ENCODE data around the gene BHMT2. TPM values are rescaled to one million over a fixed set of nuclear protein-coding genes. Genes with fewer than 3 reads are reported as not detected.

BHMT2 gene
- total and polyA plus RNA-seq, 11 donors: 1.5 to 11.3 (median 5.1) TPM

GRCh38 chr5:79048437-79048836, 21.1 kb upstream of the BHMT2 start:
- TF ChIP-seq POLR2A (IDR thresholded peaks at IDR 0.05) (no peak), CTCF (IDR thresholded peaks at IDR 0.05) (no peak)
- Histone ChIP-seq H3K36me3 (no peaks in the 10 kb centered on the region), H3K4me3 (no peak overlapping the region), H3K27me3 (no peaks in the 10 kb centered on the region), H3K27ac (no peak overlapping the region), H3K4me1 (no peaks in the 10 kb centered on the region), H3K9me3 (peaks cover 0 to 13% (median 7%) of the 10 kb centered on the region in 12 donors)
- intact Hi-C loops (cut with DNase I): no loop called here
- no peak for DNase-seq
- ATAC-seq: no peak

GRCh38 chr5:79050498-79050897, 19.1 kb upstream of the BHMT2 start:
- Histone ChIP-seq H3K9me3 (peaks cover 0 to 13% (median 7%) of the 10 kb centered on the region in 12 donors), H3K4me1 (no peaks in the 10 kb centered on the region), H3K27me3 (no peaks in the 10 kb centered on the region), H3K36me3 (no peaks in the 10 kb centered on the region), H3K4me3 (no peak overlapping the region), H3K27ac (no peak overlapping the region)
- no peak for DNase-seq
- TF ChIP-seq POLR2A (IDR thresholded peaks at IDR 0.05): no peak
- no peak for TF ChIP-seq CTCF (IDR thresholded peaks at IDR 0.05)
- no peak for ATAC-seq
- intact Hi-C loops (cut with DNase I): no loop called here
- 76 to 84% (median 80%) methylated on average over 3 of the region's 3 CpGs for WGBS, 4 donors

GRCh38 chr5:79053321-79053720, 16.2 kb upstream of the BHMT2 start:
- no peak overlapping the region for H3K27ac ChIP-seq
- no peak overlapping the region for H3K4me3 ChIP-seq
- H3K9me3 ChIP-seq: peaks cover 0 to 13% (median 7%) of the 10 kb centered on the region in 12 donors
- WGBS, 4 donors: 89 to 94% (median 90%) methylated on average over 4 of the region's 4 CpGs
- H3K4me1 ChIP-seq: no peaks in the 10 kb centered on the region
- no peak for ATAC-seq
- H3K27me3 ChIP-seq: no peaks in the 10 kb centered on the region
- intact Hi-C loops (cut with DNase I): no loop called here
- TF ChIP-seq POLR2A (IDR thresholded peaks at IDR 0.05) (no peak), CTCF (IDR thresholded peaks at IDR 0.05) (no peak)
- DNase-seq: no peak
- no peaks in the 10 kb centered on the region for H3K36me3 ChIP-seq

- DNase-seq: no peak
- H3K27me3 ChIP-seq: no peaks in the 10 kb centered on the region
- intact Hi-C loops (cut with DNase I): no loop called here
- no peak overlapping the region for H3K27ac ChIP-seq
- H3K36me3 ChIP-seq: no peaks in the 10 kb centered on the region
- H3K4me1 ChIP-seq: no peaks in the 10 kb centered on the region
- TF ChIP-seq POLR2A (IDR thresholded peaks at IDR 0.05) (no peak), CTCF (IDR thresholded peaks at IDR 0.05) (no peak)
- peaks cover 0 to 13% (median 7%) of the 10 kb centered on the region in 12 donors for H3K9me3 ChIP-seq
- H3K4me3 ChIP-seq: no peak overlapping the region
- no peak for ATAC-seq
- 71 to 79% (median 75%) methylated on average over 1 of the region's 1 CpG for WGBS, 4 donors
Observed at GRCh38 chr5:79055017-79055416, 14.6 kb upstream of the BHMT2 start.

All from heart left ventricle (tissue), 16 donors.